NCI-H446 treated with DMSO at 0.1 percent for 48 hours (cell line): Measurements from ENCODE around the gene PPP2CA.
"Not testable (repeated sequence)": the region's sequence is repeated elsewhere in the genome, so short reads cannot be mapped to it uniquely, and the experiment has no call there.

Experiments
- DNase-seq: peaks from one replicate; lab custom pipeline; 2025; lab: John Stamatoyannopoulos, UW

Gene PPP2CA

DNA sequence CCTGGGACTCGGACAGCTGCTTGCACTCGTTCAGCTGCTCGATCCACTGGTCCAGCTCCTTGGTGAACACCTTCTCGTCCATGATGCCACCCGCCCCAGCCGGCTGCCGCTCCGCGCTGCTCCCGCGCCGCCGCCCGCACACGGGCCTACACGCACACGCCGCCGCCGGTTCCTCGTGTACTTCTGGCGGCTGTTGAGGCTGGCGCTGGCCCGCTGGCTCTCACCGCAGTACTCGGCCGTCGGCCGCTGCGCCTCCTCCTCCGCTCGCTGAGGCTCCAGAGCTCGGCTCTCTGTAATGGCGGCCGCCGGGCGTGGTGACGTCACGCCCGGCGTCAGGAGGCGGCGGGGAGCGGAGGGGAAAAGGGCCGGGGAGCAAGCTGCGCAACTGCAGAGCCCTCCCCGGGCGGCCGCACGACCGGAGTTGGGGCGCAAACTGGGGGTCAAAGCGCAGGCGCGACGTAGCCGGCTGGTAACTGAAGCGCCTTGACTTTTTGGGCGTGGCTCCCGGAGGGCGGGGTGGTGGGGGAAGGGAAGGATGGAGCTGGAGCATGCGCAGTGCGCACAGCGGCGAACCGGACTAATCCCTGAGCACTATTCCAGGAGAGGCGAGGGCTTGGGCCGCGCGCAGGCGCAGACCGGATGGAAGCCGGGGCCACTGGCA is at the start of gene PPP2CA:
TSS of gene PPP2CA (minus strand) at position 294 of the 661 bp plus-strand sequence. CDS start at position 82, 212 bp downstream.
- peak; percentile 93 for DNase-seq

GRCh38 chr5:134273642-134274395 is 47.9 kb upstream of the PPP2CA start:
- DNase-seq: no peak

DNA sequence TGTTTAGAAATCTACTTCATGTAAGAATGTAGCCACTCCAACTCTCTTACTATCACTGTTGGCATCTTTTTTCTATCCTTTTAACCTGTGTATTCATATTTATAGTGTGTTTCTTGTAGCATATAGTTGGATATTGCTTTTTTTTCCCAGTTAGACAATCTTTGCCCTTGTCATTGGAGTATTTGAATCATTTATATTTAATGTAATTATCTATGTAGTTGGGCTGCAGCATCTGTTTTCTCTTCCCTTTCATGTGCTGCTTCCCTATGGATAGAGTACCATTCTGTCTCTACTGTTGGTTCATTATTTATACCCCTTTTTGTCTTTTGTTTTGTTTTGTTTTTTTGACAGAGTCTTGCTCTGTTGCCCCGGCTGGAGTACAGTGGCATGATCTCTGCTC is 45.2 kb upstream of the PPP2CA start:
- no peak for DNase-seq

- DNase-seq: no peak
Observed at GRCh38 chr5:134268919-134269318, 43.0 kb upstream of the PPP2CA start.

- DNase-seq: no peak
Observed at GRCh38 chr5:134268019-134268601, 42.2 kb upstream of the PPP2CA start.

GRCh38 chr5:134267366-134268018 is 41.6 kb upstream of the PPP2CA start:
- DNase-seq: no peak

DNA sequence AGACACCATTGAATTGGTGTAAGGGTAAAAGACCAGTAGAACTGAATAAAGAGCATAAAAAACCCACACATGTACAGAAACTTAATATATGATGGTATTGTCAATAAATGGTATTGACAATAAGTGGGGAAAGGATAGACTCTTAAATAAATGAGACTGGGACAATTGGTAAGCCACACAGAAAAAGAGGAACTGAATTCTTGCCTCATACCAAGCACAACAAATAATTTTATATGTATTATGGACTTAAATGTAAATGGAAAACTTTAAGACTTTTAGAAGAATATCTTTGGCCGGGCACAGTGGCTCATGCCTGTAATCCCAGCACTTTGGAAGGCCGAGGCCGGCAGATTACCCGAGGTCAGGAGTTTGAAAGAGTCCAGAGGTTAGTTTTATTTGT is 37.9 kb upstream of the PPP2CA start:
- no peak for DNase-seq

GRCh38 chr5:134262629-134263028 is 36.8 kb upstream of the PPP2CA start:
- not testable (repeated sequence) for DNase-seq

GRCh38 chr5:134258896-134259295 is 33.0 kb upstream of the PPP2CA start:
- DNase-seq: no peak

- DNase-seq: no peak
Observed at GRCh38 chr5:134257176-134257575, 31.3 kb upstream of the PPP2CA start.

DNA sequence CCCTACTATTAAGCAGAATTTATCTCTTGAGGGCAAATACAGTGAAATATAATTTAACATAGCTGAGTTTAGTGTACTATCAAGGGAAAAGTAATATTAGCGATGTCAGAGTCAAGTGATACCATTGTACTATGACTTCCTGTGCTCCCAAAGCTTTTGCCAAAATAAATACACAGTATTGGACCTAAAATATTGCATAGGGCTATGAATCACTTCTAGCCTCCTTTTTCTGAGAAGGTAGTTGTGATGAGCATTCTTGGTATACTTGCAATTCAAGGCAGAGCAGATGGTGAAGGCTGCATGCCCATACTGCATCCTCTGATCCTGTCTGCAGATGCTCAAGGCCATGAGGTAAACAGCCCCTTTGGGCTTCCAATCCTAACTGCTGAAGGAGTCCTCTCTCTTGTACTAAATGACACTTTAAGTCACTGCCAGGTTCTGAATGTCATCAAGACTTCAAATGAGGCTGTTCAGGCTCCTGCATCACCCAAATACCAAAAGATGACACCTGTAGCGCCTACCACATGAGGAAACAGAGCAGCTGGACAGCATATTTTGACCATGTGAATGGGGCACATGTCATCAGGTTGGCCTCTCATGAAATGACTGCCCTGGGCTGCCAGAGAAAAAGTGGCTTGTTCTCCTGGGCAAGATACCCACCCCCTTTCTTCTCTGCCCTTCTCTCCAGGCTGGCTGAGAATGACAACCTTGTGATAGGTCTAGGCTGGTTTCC is 29.7 kb upstream of the PPP2CA start:
- no peak for DNase-seq

- not testable (repeated sequence) for DNase-seq
Observed at GRCh38 chr5:134253368-134254153, 27.7 kb upstream of the PPP2CA start.

- DNase-seq: no peak
Observed at GRCh38 chr5:134252671-134253070, 26.8 kb upstream of the PPP2CA start.

DNA sequence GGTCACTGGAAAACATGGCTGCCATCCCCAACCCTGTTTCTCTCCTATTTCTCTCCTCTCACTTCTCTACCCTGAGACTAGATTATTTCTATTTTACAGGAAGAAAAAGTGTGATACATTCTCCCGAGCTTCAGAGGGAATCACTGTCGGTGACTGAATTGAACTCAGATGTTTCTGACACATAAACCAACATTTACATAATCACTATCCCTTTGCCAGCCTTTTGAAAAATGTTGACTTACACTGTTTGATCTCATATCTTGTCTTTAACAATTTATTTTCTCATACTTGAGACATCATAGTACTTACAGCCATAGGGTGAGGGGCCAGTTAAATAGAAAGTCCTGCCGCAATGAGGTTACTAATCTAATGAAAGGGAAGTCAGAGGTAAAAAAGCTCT is 25.1 kb upstream of the PPP2CA start:
- no peak for DNase-seq

- no peak for DNase-seq
Observed at GRCh38 chr5:134249469-134250379, 23.9 kb upstream of the PPP2CA start.

- DNase-seq: no peak
Observed at GRCh38 chr5:134248256-134248655, 22.4 kb upstream of the PPP2CA start.

GRCh38 chr5:134247428-134248224 is 21.8 kb upstream of the PPP2CA start:
- DNase-seq: no peak

DNA sequence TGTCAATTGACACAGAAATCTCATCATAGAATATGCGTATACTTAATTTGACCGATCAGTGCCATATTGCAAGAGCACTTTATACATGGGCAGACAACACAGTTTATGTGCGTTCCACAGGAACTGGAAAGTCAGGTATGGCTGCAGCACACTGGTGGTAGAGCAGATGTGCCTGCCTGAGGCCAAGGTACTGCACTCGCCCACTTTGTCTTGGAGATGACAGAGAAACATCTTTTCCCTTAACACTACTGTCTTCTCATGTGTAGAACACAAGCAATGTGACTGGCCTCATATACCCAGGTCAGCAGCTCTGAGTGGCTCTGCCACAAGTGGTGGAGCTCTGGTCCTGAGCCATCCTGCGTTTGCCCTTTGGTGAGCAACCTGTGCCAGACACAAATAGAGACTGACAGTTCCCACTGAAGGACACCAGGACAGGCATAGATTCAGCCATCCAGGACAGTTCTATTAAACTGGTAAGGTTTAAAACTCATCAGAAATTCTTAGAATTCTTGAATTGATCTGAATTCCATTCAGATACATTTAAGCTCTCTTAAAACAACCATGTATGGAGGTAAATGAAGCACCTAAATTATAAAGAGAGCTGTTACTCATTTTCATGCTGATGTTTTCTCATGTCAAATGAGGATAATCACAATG is 21.0 kb upstream of the PPP2CA start:
- no peak for DNase-seq

DNA sequence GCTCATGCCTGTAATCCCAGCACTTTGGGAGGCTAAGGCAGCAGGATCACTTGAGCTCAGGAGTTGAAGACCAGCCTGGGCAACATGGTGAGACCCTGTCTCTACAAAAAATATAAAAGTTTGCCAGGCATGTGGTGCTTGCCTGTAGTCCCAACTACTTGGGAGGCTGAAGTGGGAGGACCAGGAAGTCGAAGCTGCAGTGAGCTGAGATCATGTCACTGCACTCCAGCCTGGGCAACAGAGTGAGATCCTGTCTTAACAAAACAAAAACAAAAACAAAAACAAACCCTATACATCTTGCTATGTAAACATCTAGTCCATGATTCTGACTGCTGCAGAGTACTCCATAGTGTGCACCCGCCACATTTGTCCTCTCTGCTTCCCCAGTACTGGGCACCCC is 19.8 kb upstream of the PPP2CA start:
- no peak for DNase-seq
